Cardiac muscle cell (in vitro differentiated cells and primary cell): Measurements from ENCODE around the gene FAM47C. TPM values are rescaled to one million over a fixed set of nuclear protein-coding genes. Genes with fewer than 3 reads are reported as not detected.
"Not testable (repeated sequence)": the region's sequence is repeated elsewhere in the genome, so short reads cannot be mapped to it uniquely, and the experiment has no call there.

Experiments used
- DNase-seq, 2 donors: peaks; one replicate each; pipeline versions ENCODE4 v3.0.0 to v3.0.0-alpha.2; 2010 to 2017; ENCODE audit warnings: low read depth in 1 of 2, low spot score in 1 of 2
- H3K27ac ChIP-seq: fragments of 200-600 bp; sonication (generic); 2 replicates; pipeline ENCODE4 v1.5.1; 2016
- H3K27me3 ChIP-seq: fragments of 200-600 bp; sonication (generic); 2 replicates; pipeline ENCODE4 v1.6.0; 2016; ENCODE audit warnings: control low read depth
- H3K36me3 ChIP-seq: fragments of 200-600 bp; sonication (generic); 2 replicates; pipeline ENCODE4 v1.5.1; 2016; ENCODE audit warnings: control low read depth
- H3K4me1 ChIP-seq: fragments of 200-600 bp; sonication (generic); 2 replicates; pipeline ENCODE4 v1.8.1; 2017; ENCODE audit warnings: low read depth, mild to moderate bottlenecking, mixed run types
- H3K4me3 ChIP-seq: fragments of 200-600 bp; sonication (generic); 2 replicates; pipeline ENCODE4 v1.5.1; 2016; ENCODE audit warnings: mild to moderate bottlenecking
- H3K9me3 ChIP-seq: fragments of 200-600 bp; sonication (generic); 2 replicates; pipeline ENCODE4 v1.5.1; 2017; ENCODE audit warnings: low read depth, mild to moderate bottlenecking, control low read depth
- polyA plus RNA-seq: library from polyadenylated mRNA; unstranded; fragments of >200 nt; fragmentation: Nextera tagmentation; extraction: Ambion mirVana; gene quantifications from 2 replicates; pipeline ENCODE4 v1.2.1, GENCODE V29; 2016
- total RNA-seq: library from RNA; depleted of rRNA; stranded (reverse); fragments of >200 nt; gene quantifications from 2 replicates; pipeline ENCODE4 v1.2.3, GENCODE V29; 2016
- TF ChIP-seq, protein P1 (sequence below): IDR thresholded peaks from 2 replicates; pipeline ENCODE4 v1.5.1; 2012; ENCODE audit warnings: low read depth, mild to moderate bottlenecking, low read length

Gene FAM47C
- total RNA-seq (not detected in 2 replicates), polyA plus RNA-seq (not detected in 2 replicates)

- H3K9me3 ChIP-seq = not testable (repeated sequence)
These were observed at the start of gene FAM47C for GRCh38 chrX:37008182-37008581. Gene FAM47C (plus strand): TSS chrX:37008366. CDS start chrX:37008411, 45 bp downstream.

GRCh38 chrX:36961590-36961989 is 46.6 kb upstream of the FAM47C start:
- no peaks in the 10 kb centered on the region for H3K4me1 ChIP-seq
- H3K4me3 ChIP-seq = no peak overlapping the region
- peaks cover 50% of the 10 kb centered on the region for H3K27me3 ChIP-seq
- no peak for DNase-seq
- TF ChIP-seq, protein P1, sequence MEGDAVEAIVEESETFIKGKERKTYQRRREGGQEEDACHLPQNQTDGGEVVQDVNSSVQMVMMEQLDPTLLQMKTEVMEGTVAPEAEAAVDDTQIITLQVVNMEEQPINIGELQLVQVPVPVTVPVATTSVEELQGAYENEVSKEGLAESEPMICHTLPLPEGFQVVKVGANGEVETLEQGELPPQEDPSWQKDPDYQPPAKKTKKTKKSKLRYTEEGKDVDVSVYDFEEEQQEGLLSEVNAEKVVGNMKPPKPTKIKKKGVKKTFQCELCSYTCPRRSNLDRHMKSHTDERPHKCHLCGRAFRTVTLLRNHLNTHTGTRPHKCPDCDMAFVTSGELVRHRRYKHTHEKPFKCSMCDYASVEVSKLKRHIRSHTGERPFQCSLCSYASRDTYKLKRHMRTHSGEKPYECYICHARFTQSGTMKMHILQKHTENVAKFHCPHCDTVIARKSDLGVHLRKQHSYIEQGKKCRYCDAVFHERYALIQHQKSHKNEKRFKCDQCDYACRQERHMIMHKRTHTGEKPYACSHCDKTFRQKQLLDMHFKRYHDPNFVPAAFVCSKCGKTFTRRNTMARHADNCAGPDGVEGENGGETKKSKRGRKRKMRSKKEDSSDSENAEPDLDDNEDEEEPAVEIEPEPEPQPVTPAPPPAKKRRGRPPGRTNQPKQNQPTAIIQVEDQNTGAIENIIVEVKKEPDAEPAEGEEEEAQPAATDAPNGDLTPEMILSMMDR = no peak
- H3K9me3 ChIP-seq = no peaks in the 10 kb centered on the region
- H3K36me3 ChIP-seq = no peaks in the 10 kb centered on the region
- H3K27ac ChIP-seq = no peak overlapping the region

More at GRCh38 chrX:37008182-37008581, at the start of gene FAM47C:
- H3K36me3 ChIP-seq, H3K4me3 ChIP-seq, H3K4me1 ChIP-seq, H3K27ac ChIP-seq, H3K27me3 ChIP-seq, DNase-seq: not testable (repeated sequence)

- H3K4me3 ChIP-seq = peak overlapping the region; percentile 20
- no peaks in the 10 kb centered on the region for H3K9me3 ChIP-seq
- H3K4me1 ChIP-seq = no peaks in the 10 kb centered on the region
- DNase-seq = no peak
- peaks cover 47% of the 10 kb centered on the region for H3K27me3 ChIP-seq
- TF ChIP-seq, protein P1 = no peak
- H3K36me3 ChIP-seq = no peaks in the 10 kb centered on the region
- no peak overlapping the region for H3K27ac ChIP-seq
These were observed 44.9 kb upstream of the FAM47C start for GRCh38 chrX:36963069-36963808.

GRCh38 chrX:36963852-36964251 is 44.3 kb upstream of the FAM47C start:
- Histone ChIP-seq H3K4me3 (peak overlapping the region; percentile 20), H3K27me3 (peaks cover 42% of the 10 kb centered on the region), H3K9me3 (no peaks in the 10 kb centered on the region), H3K4me1 (no peaks in the 10 kb centered on the region), H3K36me3 (no peaks in the 10 kb centered on the region), H3K27ac (no peak overlapping the region)
- DNase-seq = no peak
- TF ChIP-seq, protein P1 = no peak

DNA sequence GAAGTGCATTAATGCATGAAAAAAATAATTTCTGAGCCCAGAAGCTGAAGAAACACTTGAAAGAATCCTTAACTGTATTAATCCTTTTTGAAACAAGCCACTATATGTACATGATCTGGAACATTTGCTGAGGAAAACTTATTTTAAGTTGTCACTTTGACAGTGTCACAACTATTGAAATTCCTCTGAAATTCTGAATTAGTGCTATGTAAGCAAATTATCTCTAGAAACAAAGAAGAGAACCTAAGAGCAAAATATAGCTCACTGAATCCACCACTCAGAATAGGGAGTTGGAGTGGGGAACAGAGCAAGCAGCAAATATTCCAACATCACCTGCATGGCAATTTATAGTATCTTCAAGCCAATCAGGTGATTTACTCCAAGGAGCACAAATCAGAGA is 34.6 kb upstream of the FAM47C start:
- H3K27me3 ChIP-seq = no peaks in the 10 kb centered on the region
- H3K4me1 ChIP-seq = no peaks in the 10 kb centered on the region
- TF ChIP-seq, protein P1 = no peak
- no peaks in the 10 kb centered on the region for H3K9me3 ChIP-seq
- DNase-seq = no peak
- H3K27ac ChIP-seq = no peak overlapping the region
- H3K36me3 ChIP-seq = no peaks in the 10 kb centered on the region
- H3K4me3 ChIP-seq = no peak overlapping the region

DNA sequence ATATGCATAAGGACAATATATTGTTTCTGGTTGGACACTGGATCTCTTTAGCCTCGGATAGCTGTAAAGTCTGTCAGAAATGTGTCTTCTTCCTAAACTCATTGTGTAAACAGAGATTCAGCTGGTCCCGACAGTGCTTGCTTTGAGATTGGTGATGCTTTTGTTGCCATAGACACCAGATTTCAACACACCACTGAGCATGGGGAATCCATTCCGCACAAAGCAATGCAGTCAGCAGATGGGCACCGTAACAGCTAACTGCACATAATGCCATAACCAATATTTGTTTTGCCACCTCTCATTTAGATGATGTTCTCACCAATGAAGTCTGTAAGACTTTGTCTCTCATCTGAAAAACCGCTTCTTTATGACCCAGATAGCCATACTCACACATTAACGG is 33.3 kb upstream of the FAM47C start:
- no peak for DNase-seq
- TF ChIP-seq, protein P1 = no peak
- no peaks in the 10 kb centered on the region for H3K4me1 ChIP-seq
- H3K27ac ChIP-seq = no peak overlapping the region
- no peaks in the 10 kb centered on the region for H3K27me3 ChIP-seq
- no peaks in the 10 kb centered on the region for H3K36me3 ChIP-seq
- H3K4me3 ChIP-seq = no peak overlapping the region
- no peaks in the 10 kb centered on the region for H3K9me3 ChIP-seq
